Endothelial cell (in vitro differentiated cells): ENCODE data around the gene RAB11A. TPM values are rescaled to one million over a fixed set of nuclear protein-coding genes. Genes with fewer than 3 reads are reported as not detected.

Experiments
- DNase-seq: peaks from one replicate; pipeline ENCODE4 v3.0.0; 2021; ENCODE audit warnings: low spot score
- H3K27ac Mint-ChIP-seq: one replicate; pipeline ENCODE4 v1.8.0; 2021; ENCODE audit warnings: mixed read lengths, inconsistent platforms; ENCODE audit not compliant: unreplicated experiment
- H3K27me3 Mint-ChIP-seq: one replicate; pipeline ENCODE4 v1.8.0; 2021; ENCODE audit warnings: mild to moderate bottlenecking, moderate library complexity, mixed read lengths, inconsistent platforms; ENCODE audit not compliant: unreplicated experiment
- H3K36me3 Mint-ChIP-seq: one replicate; pipeline ENCODE4 v1.8.0; 2021; ENCODE audit warnings: mild to moderate bottlenecking, low read depth, mixed read lengths, inconsistent platforms; ENCODE audit not compliant: unreplicated experiment
- H3K4me1 Mint-ChIP-seq: one replicate; pipeline ENCODE4 v1.8.0; 2021; ENCODE audit warnings: mild to moderate bottlenecking, mixed read lengths, inconsistent platforms; ENCODE audit not compliant: unreplicated experiment
- H3K4me3 Mint-ChIP-seq: one replicate; pipeline ENCODE4 v1.8.0; 2021; ENCODE audit warnings: mild to moderate bottlenecking, mixed read lengths, inconsistent platforms; ENCODE audit not compliant: unreplicated experiment
- H3K9me3 Mint-ChIP-seq: one replicate; pipeline ENCODE4 v1.8.0; 2021; ENCODE audit warnings: mixed read lengths, inconsistent platforms; ENCODE audit not compliant: unreplicated experiment
- total RNA-seq: library from RNA; stranded (reverse); fragmentation: NEBNext Ultra II Directional; extraction: Animal tissue kit (Norgen Biotek cat#: 25700); gene quantifications from one replicate; pipeline ENCODE4 v1.2.1, GENCODE V29; 2021; ENCODE audit not compliant: unreplicated experiment
- TF ChIP-seq, protein P1 (sequence below): fragments of 200-600 bp; sonication (generic); IDR thresholded peaks from one replicate; pipeline ENCODE4 v1.5.0; 2021; ENCODE audit warnings: antibody characterized with exemption; ENCODE audit not compliant: unreplicated experiment

RAB11A gene
- total RNA-seq, 1 donor from 2014 or later: 482 TPM

DNA sequence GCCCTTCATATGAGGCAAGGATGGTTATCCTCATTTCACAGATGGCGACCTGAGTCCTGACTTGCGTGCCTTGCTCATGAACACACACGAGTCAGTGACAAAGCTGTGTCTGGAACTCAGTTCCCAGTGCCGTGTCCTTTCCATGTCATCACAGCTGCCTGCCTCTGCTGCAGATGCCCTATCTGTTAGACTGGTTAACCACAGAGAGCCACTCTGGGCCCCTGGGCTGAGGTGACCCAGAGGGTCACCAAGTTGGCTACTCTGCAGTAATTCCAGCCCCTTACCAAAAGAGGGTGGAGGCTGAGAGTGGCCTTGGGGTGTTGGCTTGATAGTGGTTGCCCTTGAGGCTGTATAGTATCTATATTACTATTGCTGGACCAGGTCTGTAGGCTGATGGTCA, 41.0 kb downstream of the RAB11A start:
- peaks cover 13% of the 10 kb centered on the region for H3K27me3 Mint-ChIP-seq
- DNase-seq: no peak
- TF ChIP-seq, protein P1, sequence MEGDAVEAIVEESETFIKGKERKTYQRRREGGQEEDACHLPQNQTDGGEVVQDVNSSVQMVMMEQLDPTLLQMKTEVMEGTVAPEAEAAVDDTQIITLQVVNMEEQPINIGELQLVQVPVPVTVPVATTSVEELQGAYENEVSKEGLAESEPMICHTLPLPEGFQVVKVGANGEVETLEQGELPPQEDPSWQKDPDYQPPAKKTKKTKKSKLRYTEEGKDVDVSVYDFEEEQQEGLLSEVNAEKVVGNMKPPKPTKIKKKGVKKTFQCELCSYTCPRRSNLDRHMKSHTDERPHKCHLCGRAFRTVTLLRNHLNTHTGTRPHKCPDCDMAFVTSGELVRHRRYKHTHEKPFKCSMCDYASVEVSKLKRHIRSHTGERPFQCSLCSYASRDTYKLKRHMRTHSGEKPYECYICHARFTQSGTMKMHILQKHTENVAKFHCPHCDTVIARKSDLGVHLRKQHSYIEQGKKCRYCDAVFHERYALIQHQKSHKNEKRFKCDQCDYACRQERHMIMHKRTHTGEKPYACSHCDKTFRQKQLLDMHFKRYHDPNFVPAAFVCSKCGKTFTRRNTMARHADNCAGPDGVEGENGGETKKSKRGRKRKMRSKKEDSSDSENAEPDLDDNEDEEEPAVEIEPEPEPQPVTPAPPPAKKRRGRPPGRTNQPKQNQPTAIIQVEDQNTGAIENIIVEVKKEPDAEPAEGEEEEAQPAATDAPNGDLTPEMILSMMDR: no peak

DNA sequence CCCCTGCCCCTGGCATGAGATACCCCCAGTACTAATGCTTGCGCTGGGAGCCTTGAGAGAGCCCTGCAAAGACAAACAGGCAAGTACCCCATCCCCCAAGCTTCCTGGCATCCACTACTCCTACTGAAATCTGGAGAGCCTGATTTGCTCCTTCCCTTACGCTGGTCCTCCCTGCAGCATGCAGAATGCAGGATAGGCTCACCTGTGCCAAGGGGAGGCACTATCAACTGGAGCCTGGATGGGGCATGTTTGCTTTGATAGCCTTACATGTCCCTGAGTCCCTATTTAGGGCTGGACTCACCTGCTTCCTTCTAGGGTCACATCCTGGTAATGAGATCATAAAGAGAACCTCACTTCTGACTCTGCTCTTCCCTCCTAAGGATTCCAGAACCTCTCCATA, 42.9 kb downstream of the RAB11A start:
- Mint-ChIP-seq H3K4me1 (no peaks in the 10 kb centered on the region), H3K4me3 (no peak overlapping the region), H3K27ac (no peak overlapping the region), H3K27me3 (peaks cover 13% of the 10 kb centered on the region), H3K36me3 (peaks cover 15% of the 10 kb centered on the region), H3K9me3 (no peaks in the 10 kb centered on the region)
- TF ChIP-seq, protein P1: no peak
- no peak for DNase-seq

More for the DNA sequence above, 41.0 kb downstream of the RAB11A start:
- peaks cover 25% of the 10 kb centered on the region for H3K36me3 Mint-ChIP-seq
- no peak overlapping the region for H3K4me3 Mint-ChIP-seq
- H3K27ac Mint-ChIP-seq: no peak overlapping the region
- no peaks in the 10 kb centered on the region for H3K9me3 Mint-ChIP-seq
- no peaks in the 10 kb centered on the region for H3K4me1 Mint-ChIP-seq

DNA sequence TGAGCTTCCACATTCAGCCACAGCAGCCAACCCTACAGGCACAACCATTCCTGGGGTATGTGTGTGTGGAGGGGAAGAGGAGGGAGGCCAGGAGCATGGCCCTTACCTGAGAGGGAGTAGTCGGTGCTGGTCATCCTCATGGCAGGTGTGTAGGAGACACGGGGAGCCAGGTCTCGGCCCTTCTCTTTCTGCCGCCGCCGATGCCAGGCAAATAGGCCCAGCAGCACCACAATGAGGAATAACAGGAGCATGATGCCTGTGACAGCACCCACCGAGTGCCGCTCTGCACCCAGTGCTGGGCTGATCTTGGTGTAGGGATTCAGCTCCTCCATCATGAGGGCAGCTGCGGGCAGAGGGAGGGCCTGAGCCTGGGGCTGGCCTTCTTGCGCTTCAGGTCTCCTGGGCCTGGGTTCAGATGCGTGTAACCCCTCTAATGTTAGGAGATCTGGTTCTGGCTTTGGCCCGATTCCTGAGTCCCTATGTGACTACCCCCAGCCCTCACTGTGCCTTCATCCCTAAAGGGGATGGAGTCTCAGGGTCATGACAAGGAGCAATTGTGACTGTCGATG, 44.4 kb downstream of the RAB11A start:
- Mint-ChIP-seq H3K4me1 (no peaks in the 10 kb centered on the region), H3K27ac (no peak overlapping the region), H3K27me3 (peaks cover 17% of the 10 kb centered on the region), H3K4me3 (no peak overlapping the region), H3K36me3 (peaks cover 14% of the 10 kb centered on the region), H3K9me3 (no peaks in the 10 kb centered on the region)
- DNase-seq: no peak
- TF ChIP-seq, protein P1: no peak

DNA sequence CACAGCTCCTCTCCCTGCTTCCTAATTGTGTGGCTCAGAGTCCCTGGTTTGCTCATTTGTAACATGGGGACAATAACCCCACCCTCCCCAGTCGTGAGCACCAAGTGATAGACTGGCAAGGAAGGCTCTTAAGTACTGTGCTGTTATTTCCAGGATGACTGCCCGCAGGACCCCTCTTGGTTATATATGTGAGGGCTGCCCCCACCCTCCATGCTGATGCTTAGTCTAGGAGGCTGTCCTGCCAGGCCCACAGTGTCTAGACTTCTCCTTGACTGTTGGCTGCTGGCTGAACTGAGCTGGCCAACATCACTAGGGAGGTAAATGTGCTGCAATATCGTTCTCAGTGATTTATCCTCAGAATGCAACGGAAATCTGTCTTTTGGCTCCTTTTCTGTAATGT, 45.1 kb downstream of the RAB11A start:
- no peaks in the 10 kb centered on the region for H3K9me3 Mint-ChIP-seq
- no peak overlapping the region for H3K27ac Mint-ChIP-seq

More for the DNA sequence above, 45.1 kb downstream of the RAB11A start:
- peaks cover 14% of the 10 kb centered on the region for H3K27me3 Mint-ChIP-seq
- H3K4me1 Mint-ChIP-seq: no peaks in the 10 kb centered on the region
- H3K36me3 Mint-ChIP-seq: peaks cover 17% of the 10 kb centered on the region
- no peak for DNase-seq
- TF ChIP-seq, protein P1: no peak
- no peak overlapping the region for H3K4me3 Mint-ChIP-seq
